ENCODE data around the gene ITGAD. TPM values are rescaled to one million over a fixed set of nuclear protein-coding genes. Genes with fewer than 3 reads are reported as not detected.

Gene ITGAD
- total and polyA plus RNA-seq, 2 of the 8 experiments (the other 6 are each of a cell fraction or from before 2014, with no cell fraction given): 0.06 TPM; not detected in 1

DNA sequence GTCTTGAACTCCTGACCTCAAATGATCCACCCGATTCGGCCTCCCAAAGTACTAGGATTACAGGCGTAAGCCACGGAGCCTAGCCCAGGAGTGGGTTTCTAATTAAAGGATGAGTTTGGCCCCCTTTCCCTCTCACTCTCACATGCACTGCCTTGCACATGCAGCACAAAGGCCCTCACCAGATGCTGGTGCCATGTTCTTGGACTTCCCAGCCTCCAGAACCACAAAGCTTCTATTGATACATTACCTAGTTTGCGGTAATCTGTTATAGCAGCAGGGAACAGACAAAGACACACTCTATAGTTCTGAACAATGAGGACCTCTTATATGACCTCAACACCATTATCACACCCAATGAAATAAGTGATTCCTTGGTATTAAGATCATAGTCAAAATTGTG lies 17.9 kb upstream of the ITGAD start (continued):
- no peak for TF ChIP-seq CTBP2 (IDR thresholded peaks at IDR 0.05; ENCODE audit: borderline replicate concordance, insufficient read depth, insufficient read length, low read length)
- TF ChIP-seq FOSL1 (IDR thresholded peaks at IDR 0.05; ENCODE audit: insufficient read depth, low read depth, low read length): no peak
- TF ChIP-seq, protein P1, sequence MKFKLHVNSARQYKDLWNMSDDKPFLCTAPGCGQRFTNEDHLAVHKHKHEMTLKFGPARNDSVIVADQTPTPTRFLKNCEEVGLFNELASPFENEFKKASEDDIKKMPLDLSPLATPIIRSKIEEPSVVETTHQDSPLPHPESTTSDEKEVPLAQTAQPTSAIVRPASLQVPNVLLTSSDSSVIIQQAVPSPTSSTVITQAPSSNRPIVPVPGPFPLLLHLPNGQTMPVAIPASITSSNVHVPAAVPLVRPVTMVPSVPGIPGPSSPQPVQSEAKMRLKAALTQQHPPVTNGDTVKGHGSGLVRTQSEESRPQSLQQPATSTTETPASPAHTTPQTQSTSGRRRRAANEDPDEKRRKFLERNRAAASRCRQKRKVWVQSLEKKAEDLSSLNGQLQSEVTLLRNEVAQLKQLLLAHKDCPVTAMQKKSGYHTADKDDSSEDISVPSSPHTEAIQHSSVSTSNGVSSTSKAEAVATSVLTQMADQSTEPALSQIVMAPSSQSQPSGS (IDR thresholded peaks at IDR 0.05; ENCODE audit: low read length): no peak
- no peak for TF ChIP-seq KDM5A (IDR thresholded peaks at IDR 0.05; ENCODE audit: low read length)
- no peak for TF ChIP-seq BACH1 (IDR thresholded peaks at IDR 0.05; ENCODE audit: low read length)

Measured in H1 (cell line).